Muscle layer of duodenum (tissue), 2 donors: ENCODE results near the gene XIST.

ENCODE experiments used
- H3K27ac ChIP-seq: one replicate; pipeline ENCODE4 v1.7.0; 2013; ENCODE audit warnings: mild to moderate bottlenecking, low read length
- H3K27me3 ChIP-seq: one replicate; pipeline ENCODE4 v1.7.0; 2013; ENCODE audit warnings: low read depth, mild to moderate bottlenecking, control low read depth, low read length
- H3K36me3 ChIP-seq, 2 donors: one replicate each; pipeline ENCODE4 v1.7.0; 2013; ENCODE audit warnings: low read length in 2 of 2, control low read depth in 1 of 2, mild to moderate bottlenecking in 1 of 2; ENCODE audit not compliant: insufficient read depth in 2 of 2, control insufficient read depth in 1 of 2
- H3K4me1 ChIP-seq, 2 donors: one replicate each; pipeline ENCODE4 v1.7.0; 2013; ENCODE audit warnings: low read length in 2 of 2, mild to moderate bottlenecking in 2 of 2, control low read depth in 1 of 2, moderate library complexity in 1 of 2; ENCODE audit not compliant: insufficient read depth in 2 of 2, control insufficient read depth in 1 of 2
- H3K4me3 ChIP-seq, 2 donors: one replicate each; pipeline ENCODE4 v1.7.0; 2013; ENCODE audit warnings: low read length in 2 of 2, low read depth in 1 of 2, mild to moderate bottlenecking in 1 of 2
- H3K9me3 ChIP-seq, 2 donors: one replicate each; pipeline ENCODE4 v1.7.0; 2013; ENCODE audit warnings: low read length in 2 of 2, control low read depth in 1 of 2, mild to moderate bottlenecking in 1 of 2; ENCODE audit not compliant: control insufficient read depth in 1 of 2
- donor health status: healthy.

The XIST gene

GRCh38 chrX:73838123-73838522 is 14.4 kb downstream of the XIST start:
- Histone ChIP-seq H3K4me1 (no peaks in the 10 kb centered on the region), H3K27ac (no peak overlapping the region), H3K36me3 (no peaks in the 10 kb centered on the region), H3K4me3 (no peak overlapping the region), H3K9me3 (no peaks in the 10 kb centered on the region), H3K27me3 (no peaks in the 10 kb centered on the region)

- no peaks in the 10 kb centered on the region for H3K27me3 ChIP-seq
- H3K27ac ChIP-seq: no peak overlapping the region
- H3K4me3 ChIP-seq: no peak overlapping the region
- H3K9me3 ChIP-seq: no peaks in the 10 kb centered on the region
- H3K36me3 ChIP-seq: no peaks in the 10 kb centered on the region
- H3K4me1 ChIP-seq: no peaks in the 10 kb centered on the region
These were observed 15.5 kb downstream of the XIST start for GRCh38 chrX:73836956-73837477.

GRCh38 chrX:73834219-73834618 is 18.3 kb downstream of the XIST start:
- H3K4me1 ChIP-seq: no peaks in the 10 kb centered on the region
- no peak overlapping the region for H3K27ac ChIP-seq
- no peaks in the 10 kb centered on the region for H3K36me3 ChIP-seq
- H3K27me3 ChIP-seq: no peaks in the 10 kb centered on the region
- H3K4me3 ChIP-seq: no peak overlapping the region
- no peaks in the 10 kb centered on the region for H3K9me3 ChIP-seq

GRCh38 chrX:73832319-73832718 is 20.2 kb downstream of the XIST start:
- Histone ChIP-seq H3K27me3 (no peaks in the 10 kb centered on the region), H3K9me3 (no peaks in the 10 kb centered on the region), H3K36me3 (no peaks in the 10 kb centered on the region), H3K4me3 (no peak overlapping the region), H3K27ac (no peak overlapping the region), H3K4me1 (no peaks in the 10 kb centered on the region)

GRCh38 chrX:73831500-73831899 is 21.0 kb downstream of the XIST start:
- no peaks in the 10 kb centered on the region for H3K4me1 ChIP-seq
- H3K9me3 ChIP-seq: no peaks in the 10 kb centered on the region
- H3K36me3 ChIP-seq: no peaks in the 10 kb centered on the region

GRCh38 chrX:73830489-73831414 is 21.8 kb downstream of the XIST start:
- Histone ChIP-seq H3K36me3 (no peaks in the 10 kb centered on the region), H3K27me3 (no peaks in the 10 kb centered on the region), H3K4me3 (no peak overlapping the region), H3K4me1 (no peaks in the 10 kb centered on the region), H3K9me3 (no peaks in the 10 kb centered on the region), H3K27ac (no peak overlapping the region)

More at GRCh38 chrX:73831500-73831899, 21.0 kb downstream of the XIST start:
- Histone ChIP-seq H3K27ac (no peak overlapping the region), H3K4me3 (no peak overlapping the region), H3K27me3 (no peaks in the 10 kb centered on the region)

GRCh38 chrX:73829890-73830466 is 22.5 kb downstream of the XIST start:
- no peaks in the 10 kb centered on the region for H3K4me1 ChIP-seq
- H3K27me3 ChIP-seq: no peaks in the 10 kb centered on the region
- no peaks in the 10 kb centered on the region for H3K9me3 ChIP-seq
- no peaks in the 10 kb centered on the region for H3K36me3 ChIP-seq
- H3K4me3 ChIP-seq: no peak overlapping the region
- H3K27ac ChIP-seq: no peak overlapping the region

GRCh38 chrX:73828080-73828720 is 24.3 kb downstream of the XIST start:
- Histone ChIP-seq H3K27me3 (no peaks in the 10 kb centered on the region), H3K4me1 (no peaks in the 10 kb centered on the region), H3K36me3 (no peaks in the 10 kb centered on the region), H3K9me3 (no peaks in the 10 kb centered on the region), H3K27ac (no peak overlapping the region), H3K4me3 (no peak overlapping the region)

- Histone ChIP-seq H3K27ac (no peak overlapping the region), H3K4me1 (no peaks in the 10 kb centered on the region), H3K36me3 (no peaks in the 10 kb centered on the region), H3K4me3 (no peak overlapping the region), H3K9me3 (no peaks in the 10 kb centered on the region), H3K27me3 (no peaks in the 10 kb centered on the region)
These were observed 25.1 kb downstream of the XIST start for GRCh38 chrX:73827406-73827805.

GRCh38 chrX:73826996-73827395 is 25.5 kb downstream of the XIST start:
- H3K4me3 ChIP-seq: no peak overlapping the region
- no peaks in the 10 kb centered on the region for H3K9me3 ChIP-seq
- H3K27ac ChIP-seq: no peak overlapping the region
- no peaks in the 10 kb centered on the region for H3K27me3 ChIP-seq
- no peaks in the 10 kb centered on the region for H3K36me3 ChIP-seq
- no peaks in the 10 kb centered on the region for H3K4me1 ChIP-seq

GRCh38 chrX:73825569-73825968 is 26.9 kb downstream of the XIST start:
- H3K4me1 ChIP-seq: no peaks in the 10 kb centered on the region
- H3K9me3 ChIP-seq: no peaks in the 10 kb centered on the region
- H3K4me3 ChIP-seq: no peak overlapping the region
- H3K27ac ChIP-seq: no peak overlapping the region
- no peaks in the 10 kb centered on the region for H3K27me3 ChIP-seq
- H3K36me3 ChIP-seq: no peaks in the 10 kb centered on the region
